AG04450 (cell line): ENCODE data around the gene FRMD4A. TPM values are rescaled to one million over a fixed set of nuclear protein-coding genes. Genes with fewer than 3 reads are reported as not detected.

Source experiments
- CTCF ChIA-PET: fragments of 300-600, 350-600 bp; formaldehyde crosslinking; extraction: SDS; loops from one replicate; lab custom pipeline; 2022; ENCODE audit warnings: antibody characterized with exemption, inconsistent platforms; lab: Charles Lee
- POLR2A ChIA-PET: fragments of 350-600 bp; formaldehyde crosslinking; extraction: SDS; loops from one replicate; lab custom pipeline; 2021; ENCODE audit warnings: antibody characterized with exemption, inconsistent platforms; lab: Yijun Ruan, JAX
- DNase-seq: peaks from one replicate; pipeline ENCODE4 v3.0.0-alpha.2; 2011; ENCODE audit warnings: low read depth, low spot score
- H3K27ac ChIP-seq: one replicate; pipeline ENCODE4 v1.5.1; 2012; ENCODE audit warnings: low read depth, low read length, control low read depth
- H3K27me3 ChIP-seq: one replicate; pipeline ENCODE4 v1.6.0; 2012; ENCODE audit warnings: low read length; ENCODE audit not compliant: control insufficient read depth, insufficient read depth
- H3K4me3 ChIP-seq: 2 replicates; pipeline ENCODE4 v1.5.1; 2011; ENCODE audit warnings: mild to moderate bottlenecking, low read depth, low read length, control low read depth
- H3K9me3 ChIP-seq: 2 replicates; pipeline ENCODE4 v1.5.1; 2012; ENCODE audit warnings: low read length; ENCODE audit not compliant: control insufficient read depth, insufficient read depth
- CTCF ChIP-seq: IDR thresholded peaks from 2 replicates; pipeline ENCODE4 v1.5.1; 2011; ENCODE audit warnings: low read depth, low read length, control low read depth, inconsistent platforms
- polyA plus RNA-seq: library from polyadenylated mRNA; depleted of rRNA; stranded (reverse); fragments of >200 nt; gene quantifications from 2 replicates; pipeline ENCODE4 v1.2.3, GENCODE V29; 2011

FRMD4A gene
- polyA plus RNA-seq, 1 experiment, result 45.7 TPM

- POLR2A ChIA-PET, result no interaction called here
- Histone ChIP-seq H3K27me3 (no peaks in the 10 kb centered on the region), H3K4me3 (no peak overlapping the region), H3K9me3 (no peaks in the 10 kb centered on the region), H3K27ac (no peak overlapping the region)
- DNase-seq, result no peak
- TF ChIP-seq CTCF, result no peak
- CTCF ChIA-PET, result no interaction called here
Measured at GRCh38 chr10:13920465-13920864, 410.3 kb downstream of the FRMD4A start.

GRCh38 chr10:13920031-13920430 lies 410.7 kb downstream of the FRMD4A start:
- H3K9me3 ChIP-seq, result no peaks in the 10 kb centered on the region
- CTCF ChIA-PET, result no interaction called here
- DNase-seq, result no peak
- TF ChIP-seq CTCF, result no peak
- POLR2A ChIA-PET, result no interaction called here
- H3K27ac ChIP-seq, result no peak overlapping the region
- H3K4me3 ChIP-seq, result no peak overlapping the region
- no peaks in the 10 kb centered on the region for H3K27me3 ChIP-seq

- no peak for TF ChIP-seq CTCF
- Histone ChIP-seq H3K27me3 (no peaks in the 10 kb centered on the region), H3K27ac (no peak overlapping the region), H3K9me3 (no peaks in the 10 kb centered on the region), H3K4me3 (no peak overlapping the region)
- ChIA-PET CTCF (no interaction called here), POLR2A (no interaction called here)
- DNase-seq, result no peak
Measured at GRCh38 chr10:13917791-13918190, 412.9 kb downstream of the FRMD4A start.

- ChIA-PET POLR2A (no interaction called here), CTCF (no interaction called here)
- no peak overlapping the region for H3K27ac ChIP-seq
- no peaks in the 10 kb centered on the region for H3K27me3 ChIP-seq
- H3K9me3 ChIP-seq, result no peaks in the 10 kb centered on the region
- no peak for TF ChIP-seq CTCF
- H3K4me3 ChIP-seq, result no peak overlapping the region
- DNase-seq, result no peak
Measured at GRCh38 chr10:13916384-13916947, 414.3 kb downstream of the FRMD4A start.

- ChIA-PET POLR2A (no interaction called here), CTCF (no interaction called here)
- Histone ChIP-seq H3K4me3 (no peak overlapping the region), H3K27ac (no peak overlapping the region), H3K9me3 (no peaks in the 10 kb centered on the region), H3K27me3 (no peaks in the 10 kb centered on the region)
- TF ChIP-seq CTCF, result no peak
- no peak for DNase-seq
Measured at GRCh38 chr10:13915710-13916109, 415.0 kb downstream of the FRMD4A start.
